Endometrial microvascular endothelial cells (primary cell): Measurements from ENCODE around the gene NTNG2. TPM values are rescaled to one million over a fixed set of nuclear protein-coding genes. Genes with fewer than 3 reads are reported as not detected.

ENCODE experiments used
- in situ Hi-C: cut with HindIII; loops from 2 replicates; pipeline ENCODE4 v1.10.0; 2017; ENCODE audit warnings: low sequenced_read_pairs, low pct_unique_long_range_greater_than_20kb; ENCODE audit errors: inconsistent ontology term
- total RNA-seq: library from RNA; depleted of rRNA; stranded (reverse); fragments of >200 nt; gene quantifications from one replicate; pipeline ENCODE4 v1.2.3, GENCODE V29; 2015; ENCODE audit errors: inconsistent ontology term

Gene NTNG2
- total RNA-seq, 1 donor from 2014 or later: 0.19 TPM

DNA sequence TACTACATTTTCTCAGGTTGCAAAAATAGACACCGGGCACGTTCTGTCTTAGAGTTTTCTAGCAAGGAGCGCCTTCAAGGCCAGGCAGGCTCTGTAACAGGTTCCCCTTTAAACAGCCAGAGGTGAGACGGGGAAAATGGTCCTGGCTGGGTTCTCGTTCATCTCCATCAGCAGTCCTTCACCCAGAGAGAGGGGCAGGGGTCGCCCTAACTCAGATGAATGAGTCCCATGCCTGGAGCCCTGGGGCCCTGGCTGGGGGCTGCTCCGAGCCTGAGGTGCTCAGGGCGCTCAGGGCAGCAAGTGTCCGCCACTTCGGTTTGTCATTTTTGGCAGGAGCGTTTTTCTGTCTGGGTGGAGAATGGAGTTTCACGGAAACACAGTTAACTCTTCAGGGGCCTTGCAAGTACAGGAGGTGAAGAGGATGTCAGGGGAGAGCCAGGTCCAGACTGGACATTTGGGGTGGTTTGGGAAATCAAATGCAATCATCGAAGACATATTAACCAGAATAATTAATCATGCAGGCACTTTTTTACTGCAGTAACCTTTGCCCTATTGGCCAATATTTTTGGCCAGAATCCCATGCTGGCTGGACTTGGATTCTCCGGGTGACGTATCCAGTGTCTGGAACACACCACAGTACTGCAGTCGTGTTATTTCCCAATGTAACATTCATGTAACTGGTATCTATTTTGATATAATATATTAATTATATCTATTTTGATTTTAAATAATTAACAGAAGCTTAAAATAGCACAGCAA lies 2.9 kb downstream of the NTNG2 start:
- in situ Hi-C loops: loop anchor here (25.0 kb wide), 1 partner anchor 352 kb away; no protein-coding TSS in a partner anchor

DNA sequence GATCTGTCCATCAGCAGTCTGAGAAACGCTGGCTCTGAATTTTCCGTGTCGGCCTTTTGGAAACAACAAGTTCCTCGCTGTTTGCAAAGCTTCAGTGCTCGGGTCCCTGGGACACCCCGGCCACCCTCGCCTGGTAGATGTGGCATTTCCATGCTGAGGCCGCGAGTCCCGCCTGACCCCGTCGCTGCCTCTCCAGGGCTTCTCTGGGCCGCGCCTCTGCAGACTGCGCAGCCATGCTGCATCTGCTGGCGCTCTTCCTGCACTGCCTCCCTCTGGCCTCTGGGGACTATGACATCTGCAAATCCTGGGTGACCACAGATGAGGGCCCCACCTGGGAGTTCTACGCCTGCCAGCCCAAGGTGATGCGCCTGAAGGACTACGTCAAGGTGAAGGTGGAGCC lies 4.7 kb downstream of the NTNG2 start:
- in situ Hi-C loops: loop anchor here (25.0 kb wide), 1 partner anchor 354 kb away; no protein-coding TSS in a partner anchor

DNA sequence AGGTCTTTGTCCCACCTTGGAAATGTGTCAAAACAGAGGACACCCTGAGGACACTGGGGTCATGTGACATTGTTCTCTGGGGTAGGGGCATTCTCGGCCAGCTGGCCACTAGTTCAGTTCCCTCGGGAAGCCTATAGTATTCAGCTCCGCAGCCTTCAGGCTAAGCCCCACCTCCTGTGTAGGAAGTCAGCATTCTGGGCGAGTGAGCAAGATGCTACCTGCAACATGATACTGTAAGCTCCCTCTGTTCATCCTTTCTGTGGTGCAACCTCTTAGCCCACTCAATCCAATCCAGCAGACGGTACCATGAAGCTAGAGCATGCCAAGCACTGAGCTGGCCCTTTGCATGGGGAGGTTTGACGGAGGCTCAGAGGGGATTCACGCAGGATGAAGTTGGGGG lies 5.3 kb downstream of the NTNG2 start:
- in situ Hi-C loops: loop anchor here (25.0 kb wide), 1 partner anchor 355 kb away; no protein-coding TSS in a partner anchor

DNA sequence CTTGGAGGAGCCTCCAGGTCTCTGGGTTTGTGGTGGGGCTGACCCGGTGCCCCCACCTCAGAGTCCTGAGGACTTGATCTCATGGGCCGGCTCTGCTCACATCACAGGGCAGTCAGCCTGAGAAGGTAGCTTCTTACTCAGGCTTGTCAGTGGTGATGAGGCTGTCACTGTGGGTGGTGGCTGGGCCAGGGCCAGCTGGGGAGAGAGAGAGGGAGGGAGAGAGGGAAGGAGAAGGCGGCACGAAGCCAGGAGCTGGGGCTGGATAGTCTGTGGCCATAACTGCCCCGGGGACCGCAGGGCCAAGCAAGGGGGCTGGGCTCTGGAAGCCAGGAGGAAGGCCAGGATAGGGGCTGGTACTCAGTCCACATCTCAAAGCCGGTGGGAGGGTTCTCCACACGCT lies 6.5 kb downstream of the NTNG2 start:
- in situ Hi-C loops: loop anchor here (25.0 kb wide), 1 partner anchor 356 kb away; no protein-coding TSS in a partner anchor

DNA sequence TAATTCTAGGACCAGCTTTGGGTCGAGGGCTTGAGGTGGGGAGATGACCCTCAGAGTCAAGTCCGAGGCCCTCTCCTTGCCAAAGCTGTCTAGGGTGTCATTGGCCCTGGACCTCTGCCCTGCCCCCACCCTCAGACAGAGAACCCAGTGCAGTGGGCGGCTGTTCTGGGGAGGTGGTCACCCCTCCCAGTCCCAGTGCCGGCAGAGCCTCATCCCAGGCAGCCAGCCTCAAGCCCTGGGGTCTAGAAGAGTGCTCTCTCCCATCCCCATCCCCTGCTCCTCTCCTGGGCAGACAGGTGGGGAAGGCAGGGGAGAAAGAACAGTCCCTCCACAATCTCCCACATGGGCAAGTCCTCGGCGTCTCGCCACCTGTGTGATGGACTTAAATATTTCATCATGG lies 7.0 kb downstream of the NTNG2 start:
- in situ Hi-C loops: loop anchor here (25.0 kb wide), 1 partner anchor 357 kb away; no protein-coding TSS in a partner anchor

DNA sequence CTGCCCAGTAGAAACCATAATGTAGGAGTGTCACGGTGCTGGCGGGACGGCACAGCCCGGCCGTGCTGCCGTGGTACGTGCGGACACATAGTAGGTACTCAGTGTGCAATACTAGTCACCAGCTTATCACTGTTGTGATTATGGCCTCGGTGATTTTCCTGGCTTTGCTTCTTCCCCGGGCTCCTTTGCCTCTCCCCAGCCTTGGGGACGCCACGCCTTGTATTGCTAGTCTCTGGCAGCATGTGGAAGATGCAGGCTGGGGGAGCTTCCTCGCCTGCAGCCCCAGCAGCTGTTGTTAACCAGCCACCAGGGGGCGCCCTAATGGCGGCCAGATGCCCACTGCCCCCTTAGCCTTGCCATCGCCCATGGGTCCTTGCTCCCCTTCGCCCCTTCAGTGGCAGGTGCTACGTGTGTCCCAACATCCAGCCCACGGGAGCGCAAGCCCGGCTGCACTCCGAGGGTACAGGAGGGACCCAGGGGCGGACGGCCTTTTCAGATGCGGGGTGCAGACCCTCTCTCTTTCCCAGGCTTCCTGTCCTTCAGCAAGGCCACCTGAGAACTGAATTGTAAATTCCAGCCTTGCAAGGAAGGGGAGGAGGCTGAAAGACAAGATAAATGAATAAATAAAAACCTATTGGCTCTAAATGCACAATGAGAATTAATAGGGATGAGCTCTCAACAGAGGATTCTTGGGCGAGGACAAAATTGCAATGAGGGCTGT lies 8.0 kb downstream of the NTNG2 start:
- in situ Hi-C loops: loop anchor here (25.0 kb wide), 1 partner anchor 358 kb away; no protein-coding TSS in a partner anchor

DNA sequence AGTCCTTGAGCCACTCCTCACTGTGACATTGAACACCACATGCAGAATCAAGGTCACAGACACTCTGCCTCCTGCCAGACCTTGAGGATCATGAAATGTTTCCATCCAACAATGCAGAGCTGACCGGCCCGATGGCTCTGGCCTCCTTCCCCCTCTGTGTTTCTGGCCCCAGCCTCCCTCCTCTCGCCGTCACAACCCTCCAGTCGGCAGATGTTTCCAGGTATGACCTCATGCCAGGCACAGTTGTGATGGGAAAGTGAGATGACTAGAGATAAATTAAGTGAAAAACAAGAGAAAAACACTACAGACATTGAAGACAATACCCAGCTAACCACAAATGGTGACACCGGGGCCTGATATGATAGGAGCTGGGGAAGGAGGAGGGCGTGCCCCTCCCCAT lies 9.8 kb downstream of the NTNG2 start:
- in situ Hi-C loops: loop anchor here (25.0 kb wide), 1 partner anchor 359 kb away; no protein-coding TSS in a partner anchor

DNA sequence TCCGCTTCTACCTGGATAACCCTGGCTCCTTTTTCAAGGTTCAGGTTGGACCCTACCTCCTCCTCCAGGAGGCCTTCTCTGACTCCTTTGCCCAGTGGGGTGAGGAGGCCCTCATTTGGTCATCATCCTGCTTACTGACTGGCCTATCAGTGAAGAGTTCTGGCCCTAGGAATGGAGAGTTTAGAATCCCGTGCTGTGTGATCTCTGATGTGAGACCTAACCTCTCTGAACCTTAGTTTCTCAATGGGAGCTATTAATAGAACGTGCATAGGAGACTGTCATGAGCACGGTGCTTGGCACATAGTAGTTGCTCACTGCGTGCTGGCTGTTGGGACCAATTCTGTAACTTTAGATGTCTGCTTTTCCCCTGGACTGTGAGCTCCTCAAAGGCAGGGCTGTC lies 10.3 kb downstream of the NTNG2 start:
- in situ Hi-C loops: loop anchor here (25.0 kb wide), 1 partner anchor 360 kb away; no protein-coding TSS in a partner anchor

DNA sequence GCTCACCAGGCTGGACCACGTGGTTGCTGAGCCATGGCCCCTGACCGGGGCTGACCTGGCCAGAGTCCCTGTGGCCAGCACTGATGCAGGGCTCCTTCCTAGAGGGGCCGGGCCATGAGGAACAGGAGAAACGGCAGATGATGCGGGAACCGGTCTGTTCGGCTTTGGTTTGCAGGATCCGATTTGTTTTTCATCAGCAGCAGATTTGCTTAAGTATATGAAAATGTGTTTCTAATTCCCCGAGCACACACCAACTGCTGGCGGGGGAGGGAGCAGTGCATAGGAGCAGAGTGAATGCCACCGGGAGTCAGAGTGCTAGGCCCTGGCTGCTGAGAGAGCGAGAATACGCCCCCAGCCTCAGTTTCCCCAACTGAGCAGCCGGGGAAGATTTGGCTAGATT lies 13.6 kb downstream of the NTNG2 start:
- in situ Hi-C loops: no loop called here

DNA sequence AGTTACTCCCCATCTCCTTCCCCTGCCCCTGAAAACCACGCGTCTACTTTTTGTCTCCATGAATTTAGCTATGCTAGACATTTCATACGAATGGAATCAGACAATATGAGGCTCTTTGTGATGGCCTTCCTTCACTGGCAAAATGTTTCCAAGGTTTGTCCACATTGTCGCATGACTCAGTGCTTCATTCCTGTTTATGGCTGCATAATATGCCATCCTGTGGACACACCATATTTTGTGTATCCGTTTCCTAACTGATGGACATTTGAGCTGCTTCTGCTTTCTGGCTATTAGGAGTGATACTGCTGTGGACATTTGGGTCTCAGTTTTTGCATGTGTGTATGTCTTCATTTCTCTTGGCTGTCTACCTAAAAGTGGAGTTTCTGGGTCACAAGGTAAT lies 14.5 kb downstream of the NTNG2 start:
- in situ Hi-C loops: no loop called here

DNA sequence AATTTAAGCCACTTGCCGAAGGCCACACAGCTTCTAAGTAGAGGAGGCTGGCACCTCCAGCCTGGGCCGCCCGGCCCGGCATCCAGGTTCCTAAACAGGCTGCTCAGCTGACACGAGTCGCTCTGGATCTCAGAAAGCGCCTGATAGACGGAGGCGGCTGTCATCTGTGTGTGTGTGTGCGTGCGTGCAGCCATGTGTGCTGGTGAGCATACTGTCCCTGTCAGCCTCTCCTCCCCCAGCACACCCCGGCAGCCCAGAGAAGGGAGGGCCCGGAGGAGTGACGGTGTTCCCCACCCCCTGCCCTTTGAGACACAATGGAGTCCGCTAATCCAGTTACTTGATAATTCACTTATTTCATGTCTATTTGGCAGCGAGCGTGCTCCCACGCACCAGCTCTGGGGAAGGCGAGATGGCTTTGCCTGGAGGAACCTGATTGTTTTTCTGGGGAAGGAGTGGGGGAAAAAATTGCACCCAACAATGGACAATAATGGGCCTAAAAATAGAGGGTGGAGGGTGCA lies 20.0 kb downstream of the NTNG2 start:
- in situ Hi-C loops: no loop called here

DNA sequence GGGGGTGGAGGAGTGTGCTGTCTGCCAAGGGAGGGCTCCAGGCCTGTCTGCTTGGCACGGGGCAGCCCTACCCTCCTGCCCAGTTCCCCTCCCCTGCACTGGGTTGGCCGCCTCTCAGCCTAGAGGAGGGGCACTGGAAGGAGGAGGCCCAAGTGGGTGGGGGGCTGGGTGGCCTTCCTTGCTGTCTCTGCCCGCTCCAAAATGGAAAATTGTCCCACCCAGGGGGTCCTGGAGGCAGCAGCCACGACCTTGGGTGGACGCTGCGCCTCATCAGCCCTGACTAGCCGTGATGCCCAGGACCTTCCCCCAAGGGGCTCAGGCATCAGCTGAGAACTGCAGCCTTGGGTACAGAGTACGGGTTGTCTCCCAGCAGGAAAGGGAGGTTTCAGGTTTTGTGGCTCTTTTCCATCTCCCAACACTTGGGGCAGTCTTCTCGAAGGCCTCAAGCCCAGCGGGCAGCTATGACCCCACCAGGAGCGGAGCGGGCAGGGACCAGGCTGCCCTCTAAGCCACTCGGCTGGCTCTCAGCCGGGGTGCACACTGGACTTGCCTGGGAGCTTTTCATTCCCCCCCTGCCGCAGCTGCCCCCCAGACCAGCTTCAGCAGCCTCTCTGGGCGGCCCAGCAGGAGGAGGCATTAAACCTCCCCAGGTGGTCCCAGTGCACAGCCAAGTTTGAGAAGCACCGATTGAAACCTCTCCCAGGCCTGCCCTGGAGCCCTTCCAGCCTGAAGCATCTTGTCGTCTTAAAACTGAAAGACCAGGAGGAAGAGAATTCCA lies 20.6 kb downstream of the NTNG2 start:
- in situ Hi-C loops: no loop called here

DNA sequence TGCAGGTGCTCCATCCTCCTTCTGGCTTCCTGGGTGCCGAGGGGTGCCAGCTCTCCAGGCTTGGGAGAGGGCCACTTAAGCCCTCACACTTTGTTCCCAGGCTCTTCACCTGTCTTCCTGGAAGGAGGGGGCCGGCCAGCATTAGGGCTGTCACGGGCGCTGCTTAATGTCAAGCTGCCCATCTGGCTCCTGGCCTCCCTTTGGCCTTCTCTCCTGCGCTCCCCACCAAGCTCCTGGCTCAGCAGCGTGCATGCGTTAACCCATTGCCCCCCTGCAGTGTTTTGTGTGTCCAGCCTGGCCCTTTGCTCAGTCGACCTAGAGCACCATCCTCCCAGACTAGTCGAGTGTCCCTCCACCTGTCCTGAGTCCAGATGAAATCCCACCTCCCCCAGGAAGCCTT lies 21.3 kb downstream of the NTNG2 start:
- in situ Hi-C loops: no loop called here

DNA sequence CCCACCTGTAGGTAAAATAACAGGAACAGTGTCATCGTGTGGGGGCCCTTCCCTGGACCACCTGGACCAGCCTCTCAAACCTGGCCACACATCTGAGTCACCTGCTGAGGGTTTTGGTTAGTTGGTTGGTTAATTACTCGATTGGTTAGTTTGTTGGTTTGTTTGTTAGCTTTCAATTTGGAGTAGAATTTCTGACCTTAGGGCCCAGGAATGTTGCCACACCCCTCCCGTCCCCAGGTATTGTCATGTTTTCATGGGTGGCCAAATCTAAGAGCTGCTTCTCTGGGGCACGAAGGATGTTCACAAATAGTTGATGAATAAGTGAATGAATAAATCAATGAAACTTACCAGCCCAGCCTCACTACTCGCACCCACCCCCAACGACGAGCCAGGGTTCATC lies 21.9 kb downstream of the NTNG2 start:
- in situ Hi-C loops: no loop called here

DNA sequence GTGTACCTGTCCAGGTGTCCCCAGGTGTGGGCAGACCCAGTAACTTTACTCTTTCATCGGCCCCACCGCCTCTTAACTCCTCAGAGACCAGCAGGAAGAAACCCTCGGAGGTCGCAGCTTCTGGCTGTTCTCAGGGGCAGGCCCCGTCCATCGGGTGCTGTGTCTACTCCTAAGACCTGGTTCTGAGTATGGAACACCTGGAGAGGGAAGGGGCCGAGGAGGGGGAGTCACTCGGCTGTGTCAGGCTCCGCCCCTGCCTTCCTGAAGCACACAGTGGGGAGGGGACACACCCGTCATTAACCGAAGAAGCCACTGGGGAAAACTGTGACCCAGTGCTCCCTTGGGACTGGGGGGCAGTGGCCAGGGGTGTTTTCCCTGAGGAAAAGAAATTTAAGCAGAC lies 22.3 kb downstream of the NTNG2 start:
- in situ Hi-C loops: no loop called here

DNA sequence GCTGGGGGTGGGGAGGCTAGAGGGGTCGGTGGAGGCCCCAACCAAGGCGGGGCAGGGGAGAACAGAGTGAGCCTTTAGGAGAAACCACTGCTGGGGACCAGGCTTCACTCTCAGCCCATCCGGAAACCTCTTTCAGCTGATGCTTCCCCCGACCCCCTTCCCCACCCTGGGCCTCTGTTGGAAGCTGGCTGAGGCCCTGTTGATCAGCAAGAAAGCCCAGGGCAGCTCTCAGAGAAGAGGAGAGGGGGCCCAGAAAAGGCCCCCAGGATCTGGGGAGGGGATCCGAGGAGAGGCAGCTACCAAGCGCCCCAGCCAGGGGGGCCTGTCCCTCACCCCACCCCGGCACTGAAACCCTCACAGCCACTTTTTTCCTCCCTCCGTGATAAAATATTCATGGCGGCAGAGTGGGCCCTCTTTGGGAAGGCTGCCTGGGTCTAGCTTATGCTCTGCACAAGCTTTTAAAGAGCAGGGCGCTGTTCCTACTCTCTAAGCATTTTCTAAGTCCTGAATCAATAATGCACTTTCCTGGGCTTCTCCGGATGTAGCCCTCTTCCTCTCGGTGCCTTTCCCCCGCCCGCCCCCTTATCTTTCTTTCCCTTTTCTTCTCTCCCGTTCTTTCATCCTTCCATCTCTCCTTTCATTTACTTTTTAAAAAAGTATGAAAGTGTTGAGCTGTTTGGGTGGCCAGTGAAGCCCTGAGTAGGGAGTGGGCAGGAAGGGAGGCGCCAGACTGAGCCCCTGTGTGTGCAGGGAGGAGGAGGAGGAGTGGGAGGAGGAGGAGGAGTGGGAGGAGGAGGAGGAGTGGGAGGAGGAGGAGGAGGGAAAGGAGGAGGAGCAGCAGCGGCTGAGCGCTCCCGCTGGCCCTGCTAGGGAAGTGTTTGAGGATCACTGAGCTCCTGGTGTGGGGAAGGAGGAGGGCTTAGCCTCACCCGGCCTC lies 23.5 kb downstream of the NTNG2 start:
- in situ Hi-C loops: no loop called here

DNA sequence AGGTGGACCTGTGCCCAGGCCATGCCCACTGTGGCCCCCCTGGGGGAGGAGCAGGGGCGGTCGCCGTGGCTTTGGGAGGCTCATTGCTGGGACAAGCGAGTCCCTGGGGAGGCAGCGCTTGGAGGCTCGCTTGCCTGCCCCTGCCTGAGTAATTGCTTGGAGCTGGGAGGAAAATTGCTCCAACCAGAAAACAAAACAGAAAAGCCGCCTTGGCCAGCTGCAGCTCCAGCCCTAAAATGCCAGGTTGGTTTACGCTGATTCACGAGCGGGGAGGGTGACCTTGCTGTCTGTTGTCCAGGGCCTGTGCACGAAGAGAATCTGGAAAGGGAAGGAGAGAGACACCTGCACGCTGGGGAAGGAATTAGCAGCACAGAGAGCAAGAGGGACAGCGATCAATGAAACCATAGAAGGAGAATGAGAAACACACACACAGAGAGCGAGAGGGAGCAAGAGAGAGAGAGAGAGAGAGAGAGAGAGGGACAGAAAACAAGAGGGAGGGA lies 25.3 kb downstream of the NTNG2 start:
- in situ Hi-C loops: no loop called here

DNA sequence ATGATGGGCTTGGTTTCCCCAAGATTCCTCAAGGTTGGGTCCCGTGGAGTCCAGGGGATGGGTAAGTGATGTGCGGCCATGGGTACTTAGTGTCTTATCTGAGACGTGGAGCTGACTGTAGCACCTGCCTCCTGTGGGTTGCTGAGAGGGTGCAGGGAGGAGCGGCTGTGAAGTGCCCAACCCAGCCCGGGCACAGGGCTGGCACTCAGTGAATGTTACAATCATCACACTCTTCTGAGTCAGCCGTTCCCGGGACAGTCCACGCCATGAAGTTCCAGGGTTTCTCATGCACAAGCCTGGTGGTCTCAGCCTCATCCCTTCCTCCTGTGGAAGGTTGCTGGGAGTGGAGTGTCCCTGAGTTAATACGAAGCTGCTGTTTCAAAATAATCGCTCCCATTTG lies 29.1 kb downstream of the NTNG2 start:
- in situ Hi-C loops: no loop called here
